H1 (cell line): Measurements from ENCODE around the gene SPR.

Source experiments
- BCL11A ChIP-seq, 2 experiments: IDR thresholded peaks; one replicate each; pipeline ENCODE4 v1.6.1; 2011; ENCODE audit warnings: low read depth in 2 of 2, low read length in 2 of 2, mild to moderate bottlenecking in 2 of 2
- BRCA1 ChIP-seq: IDR thresholded peaks from 2 replicates; pipeline ENCODE4 v1.6.1; 2012; ENCODE audit warnings: low read depth, low read length, improper control_type of control experiment
- CEBPB ChIP-seq: IDR thresholded peaks from 2 replicates; pipeline ENCODE4 v1.6.1; 2012; ENCODE audit warnings: low read depth, low read length
- EZH2 ChIP-seq: fragments of 200-600 bp; sonication (generic); IDR thresholded peaks from 2 replicates; pipeline ENCODE4 v1.7.1; 2012; ENCODE audit warnings: low read depth, mild to moderate bottlenecking, moderate library complexity, low read length, inconsistent platforms; ENCODE audit not compliant: severe bottlenecking
- KDM4A ChIP-seq: IDR thresholded peaks from one replicate; pipeline ENCODE4 v1.7.1; 2012; ENCODE audit warnings: low read depth, mild to moderate bottlenecking, moderate library complexity, low read length, inconsistent platforms; ENCODE audit not compliant: severe bottlenecking
- KDM5A ChIP-seq: fragments of 200-600 bp; IDR thresholded peaks from 2 replicates; pipeline ENCODE4 v1.7.1; 2012; ENCODE audit warnings: mild to moderate bottlenecking, low read length, inconsistent platforms, mixed read lengths
- MAFK ChIP-seq: IDR thresholded peaks from 2 replicates; pipeline ENCODE4 v1.6.1; 2012; ENCODE audit warnings: low read depth, mild to moderate bottlenecking, improper control_type of control experiment, low read length
- POLR2A ChIP-seq, 2 experiments: IDR thresholded peaks; 1 replicate in 1 of 2; 2 replicates in 1 of 2; pipeline ENCODE4 v1.6.1; 2011; ENCODE audit warnings: low read depth in 2 of 2, low read length in 2 of 2, mild to moderate bottlenecking in 2 of 2; ENCODE audit errors: control extremely low read depth in 1 of 2
- POLR2AphosphoS5 ChIP-seq: IDR thresholded peaks from 2 replicates; pipeline ENCODE4 v1.6.1; 2011; ENCODE audit warnings: low read depth, low read length
- RAD21 ChIP-seq, 2 experiments: IDR thresholded peaks in 1 of 2; conservative IDR thresholded peaks in 1 of 2; 2 replicates each; pipeline ENCODE4 v1.6.1; 2011; ENCODE audit warnings: low read depth in 2 of 2, low read length in 2 of 2, improper control_type of control experiment in 1 of 2, inconsistent platforms in 1 of 2, mild to moderate bottlenecking in 1 of 2, moderate library complexity in 1 of 2
- RFX5 ChIP-seq: IDR thresholded peaks from 2 replicates; pipeline ENCODE4 v1.6.1; 2011; ENCODE audit warnings: low read depth, low read length, improper control_type of control experiment, borderline replicate concordance
- RXRA ChIP-seq: IDR thresholded peaks from 2 replicates; pipeline ENCODE4 v1.6.1; 2011; ENCODE audit warnings: low read depth, mild to moderate bottlenecking, low read length, moderate library complexity; ENCODE audit not compliant: insufficient read depth
- TF ChIP-seq, protein P1 (sequence below), 3 experiments: IDR thresholded peaks; 1 replicate in 2 of 3; 2 replicates in 1 of 3; pipeline versions ENCODE4 v1.5.1 to v1.6.1; 2011; ENCODE audit warnings: low read length in 3 of 3, mild to moderate bottlenecking in 3 of 3, inconsistent platforms in 2 of 3, low read depth in 1 of 3, moderate library complexity in 1 of 3; ENCODE audit not compliant: insufficient read depth in 1 of 3; ENCODE audit errors: control extremely low read depth in 1 of 3

- TF ChIP-seq BRCA1 (no peak), POLR2A (IDR thresholded peaks at IDR 0.05; ENCODE audit: control extremely low read depth in 1 of 2, low read depth in 2 of 2, low read length in 2 of 2) (no peak), POLR2AphosphoS5 (no peak), MAFK (no peak), BCL11A (IDR thresholded peaks at IDR 0.05; ENCODE audit: low read depth in 2 of 2, low read length in 2 of 2) (no peak), EZH2 (no peak), KDM4A (no peak), RFX5 (no peak), RAD21 (IDR thresholded peaks at IDR 0.05 in 1 of 2, conservative IDR thresholded peaks at IDR 0.05 in 1 of 2; ENCODE audit: low read depth in 2 of 2, low read length in 2 of 2) (no peak), RXRA (no peak), KDM5A (no peak), CEBPB (no peak)
- TF ChIP-seq, protein P1, sequence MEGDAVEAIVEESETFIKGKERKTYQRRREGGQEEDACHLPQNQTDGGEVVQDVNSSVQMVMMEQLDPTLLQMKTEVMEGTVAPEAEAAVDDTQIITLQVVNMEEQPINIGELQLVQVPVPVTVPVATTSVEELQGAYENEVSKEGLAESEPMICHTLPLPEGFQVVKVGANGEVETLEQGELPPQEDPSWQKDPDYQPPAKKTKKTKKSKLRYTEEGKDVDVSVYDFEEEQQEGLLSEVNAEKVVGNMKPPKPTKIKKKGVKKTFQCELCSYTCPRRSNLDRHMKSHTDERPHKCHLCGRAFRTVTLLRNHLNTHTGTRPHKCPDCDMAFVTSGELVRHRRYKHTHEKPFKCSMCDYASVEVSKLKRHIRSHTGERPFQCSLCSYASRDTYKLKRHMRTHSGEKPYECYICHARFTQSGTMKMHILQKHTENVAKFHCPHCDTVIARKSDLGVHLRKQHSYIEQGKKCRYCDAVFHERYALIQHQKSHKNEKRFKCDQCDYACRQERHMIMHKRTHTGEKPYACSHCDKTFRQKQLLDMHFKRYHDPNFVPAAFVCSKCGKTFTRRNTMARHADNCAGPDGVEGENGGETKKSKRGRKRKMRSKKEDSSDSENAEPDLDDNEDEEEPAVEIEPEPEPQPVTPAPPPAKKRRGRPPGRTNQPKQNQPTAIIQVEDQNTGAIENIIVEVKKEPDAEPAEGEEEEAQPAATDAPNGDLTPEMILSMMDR (IDR thresholded peaks at IDR 0.05; ENCODE audit: control extremely low read depth in 1 of 3, insufficient read depth in 1 of 3, low read depth in 1 of 3, low read length in 3 of 3), result no peak
Measured at GRCh38 chr2:72940786-72941185, 53.6 kb downstream of the SPR start.
